Daoy (cell line): ENCODE data around the gene ZNF286A. TPM values are rescaled to one million over a fixed set of nuclear protein-coding genes. Genes with fewer than 3 reads are reported as not detected.
"Not testable (repeated sequence)": the region's sequence is repeated elsewhere in the genome, so short reads cannot be mapped to it uniquely, and the experiment has no call there.

Experiments used
- DNase-seq: peaks from one replicate; pipeline ENCODE4 v3.0.0-alpha.2; 2015; ENCODE audit warnings: low read depth
- total RNA-seq: library from RNA; depleted of rRNA; stranded (reverse); fragments of >200 nt; shearing (Covaris generic); gene quantifications from 2 replicates; pipeline ENCODE4 v1.2.3, GENCODE V29; 2014

The ZNF286A gene
- total RNA-seq, 1 experiment from 2014 or later, result 39.9 TPM

DNA sequence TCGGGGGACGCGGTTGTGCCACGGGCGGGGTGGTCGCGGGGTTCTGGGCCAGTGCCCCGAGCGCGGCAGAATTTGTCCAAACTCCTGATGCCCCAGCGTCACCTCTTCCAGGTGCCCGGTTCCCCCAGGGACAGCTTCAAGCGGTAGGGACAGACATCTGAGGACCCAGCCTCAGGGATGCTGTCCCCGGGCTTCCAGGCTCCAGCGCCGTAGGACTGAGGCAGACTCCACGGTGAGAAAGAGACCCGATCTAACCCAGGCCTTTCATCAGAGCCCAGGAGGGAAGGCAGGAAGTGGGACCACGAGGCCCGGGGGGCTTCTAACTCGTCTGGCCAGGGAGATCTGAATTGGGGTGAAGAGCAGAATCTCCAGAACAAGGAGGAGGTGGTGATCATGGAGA lies 385 bp downstream of the ZNF286A start:
- not testable (repeated sequence) for DNase-seq

DNA sequence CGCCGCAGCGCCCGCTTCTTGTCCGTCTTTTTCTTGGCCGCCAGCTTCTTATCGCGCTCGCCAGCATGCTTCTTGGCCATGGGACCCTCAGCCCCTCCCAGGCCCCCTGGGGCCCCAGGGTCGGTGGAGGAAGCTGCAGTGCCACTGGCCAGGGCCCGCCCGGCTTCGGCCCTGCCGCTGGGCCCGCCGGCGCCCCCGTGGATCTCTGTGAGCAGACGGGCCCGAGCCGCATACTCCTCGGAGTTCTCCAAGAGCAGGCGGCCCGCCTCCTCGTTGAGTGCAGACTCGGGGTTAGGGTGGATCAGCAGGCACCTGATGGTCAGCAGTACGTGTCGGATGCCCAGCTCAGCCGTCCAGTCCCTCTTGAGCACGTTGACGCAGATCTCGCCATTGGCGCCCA lies 4.7 kb downstream of the ZNF286A start:
- DNase-seq, result not testable (repeated sequence)

DNA sequence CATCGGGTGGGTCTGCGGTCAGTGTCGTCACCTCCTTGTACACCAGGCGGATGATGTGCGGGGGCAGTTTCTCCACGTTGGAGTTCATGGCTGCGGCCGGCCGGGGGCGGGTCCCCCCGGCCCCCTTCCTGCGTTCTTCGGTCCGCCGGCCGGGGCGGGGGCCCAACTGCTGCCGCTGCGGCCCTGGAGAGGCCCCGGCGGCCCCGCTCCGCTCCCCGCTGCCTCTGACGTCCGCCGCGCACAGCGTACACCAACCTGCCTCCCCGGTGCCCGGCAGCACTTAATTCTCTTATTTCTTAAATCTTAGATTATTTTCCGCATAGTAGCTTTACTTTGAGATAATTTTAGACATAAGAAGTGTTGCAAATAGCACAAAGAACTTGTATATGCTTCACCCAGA lies 5.3 kb downstream of the ZNF286A start:
- not testable (repeated sequence) for DNase-seq

DNA sequence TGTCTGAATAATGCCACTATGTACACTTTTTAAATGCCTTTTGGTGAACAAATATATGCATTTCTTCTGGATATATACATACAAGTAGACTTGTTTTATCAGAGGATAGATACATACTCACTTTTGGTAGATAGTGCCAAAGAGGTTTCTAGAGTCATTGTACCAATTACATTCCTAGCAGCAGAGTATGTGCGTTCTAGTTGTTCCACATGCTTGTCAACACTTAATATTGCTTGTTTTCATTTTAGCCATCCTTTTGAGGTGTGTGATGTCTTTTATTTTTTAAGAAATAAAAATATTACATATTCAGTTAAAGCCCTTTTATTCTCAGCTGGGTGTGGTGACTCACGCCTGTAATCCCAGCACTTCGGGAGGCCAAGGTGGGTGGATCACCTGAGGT lies 9.3 kb downstream of the ZNF286A start:
- DNase-seq, result not testable (repeated sequence)

DNA sequence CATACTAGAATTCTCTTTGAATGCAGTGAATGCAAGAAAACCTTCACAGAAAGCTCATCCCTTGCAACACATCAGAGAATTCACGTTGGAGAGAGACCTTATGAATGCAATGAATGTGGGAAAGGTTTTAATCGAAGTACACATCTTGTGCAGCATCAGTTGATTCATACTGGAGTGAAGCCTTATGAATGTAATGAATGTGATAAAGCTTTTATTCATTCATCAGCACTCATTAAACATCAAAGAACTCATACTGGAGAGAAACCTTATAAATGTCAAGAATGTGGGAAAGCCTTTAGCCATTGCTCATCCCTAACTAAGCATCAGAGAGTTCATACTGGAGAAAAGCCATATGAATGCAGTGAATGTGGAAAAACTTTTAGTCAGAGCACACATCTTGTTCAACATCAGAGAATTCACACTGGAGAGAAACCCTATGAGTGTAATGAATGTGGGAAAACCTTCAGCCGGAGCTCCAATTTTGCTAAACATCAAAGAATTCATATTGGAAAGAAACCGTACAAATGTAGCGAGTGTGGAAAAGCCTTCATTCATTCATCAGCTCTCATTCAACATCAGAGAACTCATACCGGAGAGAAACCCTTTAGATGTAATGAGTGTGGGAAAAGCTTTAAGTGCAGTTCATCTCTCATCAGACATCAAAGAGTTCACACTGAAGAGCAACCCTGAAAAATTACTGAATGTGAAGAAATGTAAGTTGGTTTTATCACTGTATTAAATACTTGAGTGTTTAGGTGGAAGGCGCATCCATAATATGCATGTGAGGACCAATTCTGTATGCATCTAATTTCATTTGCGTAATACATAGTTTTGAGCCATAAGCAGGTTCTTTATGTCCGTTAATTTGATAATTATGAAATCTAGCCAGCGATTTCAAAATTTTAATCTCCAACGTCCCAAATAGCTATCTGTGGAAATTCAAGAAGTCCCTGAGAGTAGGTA lies 17.3 kb downstream of the ZNF286A start:
- not testable (repeated sequence) for DNase-seq

DNA sequence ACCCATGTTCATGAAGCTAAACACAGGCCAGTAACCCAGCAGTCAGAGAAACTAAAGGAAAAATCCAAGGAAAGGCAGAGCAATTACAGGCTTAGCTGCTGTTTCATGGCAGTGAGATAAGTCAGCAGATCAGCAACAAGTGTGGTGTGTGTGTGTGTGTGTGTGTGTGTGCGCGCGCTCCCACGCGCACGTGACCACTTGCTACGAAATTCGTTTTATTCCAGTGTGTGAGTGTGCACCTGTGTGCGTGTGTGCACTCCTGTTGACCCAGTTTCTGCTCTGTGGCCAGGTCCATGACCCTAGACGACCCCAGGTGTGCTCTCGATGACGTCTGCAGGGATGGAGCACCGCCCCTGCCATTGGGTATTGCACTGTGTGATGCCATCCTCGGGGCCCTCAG lies 31.0 kb downstream of the ZNF286A start:
- DNase-seq, result not testable (repeated sequence)

DNA sequence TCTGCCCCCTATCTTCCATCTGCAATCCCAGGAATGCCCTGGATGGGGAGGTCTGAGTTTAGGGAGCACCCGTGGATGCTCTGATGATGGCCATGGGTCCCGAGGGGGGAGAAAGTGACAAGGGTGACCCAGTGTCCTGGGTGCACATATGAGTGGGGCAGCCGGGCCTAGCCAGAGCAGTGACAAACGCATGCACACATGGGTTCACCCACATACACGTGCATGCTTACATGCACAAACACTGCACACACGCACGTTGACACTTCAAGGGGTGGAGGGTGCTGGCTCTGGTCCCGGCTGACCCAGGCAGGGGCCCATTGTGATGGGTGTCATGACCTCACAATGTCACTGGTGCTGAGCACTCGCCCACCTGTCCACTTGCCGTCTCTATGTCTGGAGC lies 32.3 kb downstream of the ZNF286A start, which contains the start of gene TBC1D26:
Gene TBC1D26, plus strand, starts transcription at position 384 of the 400 bp plus-strand sequence. CDS start 3,066 bp downstream, outside the sequence.
- DNase-seq, result not testable (repeated sequence)

DNA sequence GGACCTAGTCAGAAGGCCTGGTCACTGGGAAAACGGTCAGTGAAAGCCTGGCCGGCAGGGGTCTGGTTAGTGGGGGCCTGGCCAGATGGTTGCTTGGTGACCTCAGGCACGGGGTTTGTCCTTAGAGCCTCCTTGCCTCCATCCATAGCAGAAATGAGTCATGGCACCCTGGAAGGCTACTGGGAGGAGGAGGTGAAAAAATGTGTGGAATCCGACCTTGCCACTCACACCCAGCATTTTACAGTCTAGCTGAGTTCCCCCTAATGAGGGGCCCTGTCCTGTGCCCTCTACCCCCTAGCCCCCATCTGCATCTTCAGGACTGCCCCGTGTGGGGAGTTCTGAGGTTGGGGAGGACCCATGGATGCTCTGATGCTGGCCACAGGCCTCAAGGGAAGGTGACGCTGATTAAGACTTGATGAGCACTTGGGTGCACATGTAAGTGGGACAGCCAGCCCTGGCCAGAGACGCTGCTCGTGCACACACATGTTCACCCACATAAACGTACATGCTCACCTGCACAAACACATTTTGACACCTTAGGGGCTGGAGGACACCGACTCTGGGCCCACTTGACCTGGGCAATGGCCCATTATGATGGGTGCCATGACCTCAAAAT lies 33.7 kb downstream of the ZNF286A start:
- not testable (repeated sequence) for DNase-seq

DNA sequence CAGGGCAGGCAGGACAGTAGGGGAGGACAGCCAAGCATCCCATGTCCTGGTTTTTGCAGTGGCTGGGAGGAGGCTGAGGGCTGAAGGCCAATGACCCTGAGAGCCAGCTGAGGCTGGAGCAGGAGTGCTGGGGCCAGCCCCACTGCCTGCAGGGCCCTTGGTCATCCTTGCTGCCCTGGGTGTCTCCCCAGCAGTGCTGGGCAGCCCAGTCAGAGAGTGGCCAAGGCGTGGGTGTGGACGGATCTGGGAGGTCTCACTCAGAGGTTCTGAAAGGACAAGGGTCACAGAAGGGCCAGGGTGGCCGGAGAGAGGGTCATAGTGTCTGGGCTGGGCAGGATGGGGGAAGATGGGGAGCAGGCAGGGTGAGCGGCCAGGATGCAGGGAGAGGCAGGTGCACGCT lies 37.0 kb downstream of the ZNF286A start:
- DNase-seq, result not testable (repeated sequence)

DNA sequence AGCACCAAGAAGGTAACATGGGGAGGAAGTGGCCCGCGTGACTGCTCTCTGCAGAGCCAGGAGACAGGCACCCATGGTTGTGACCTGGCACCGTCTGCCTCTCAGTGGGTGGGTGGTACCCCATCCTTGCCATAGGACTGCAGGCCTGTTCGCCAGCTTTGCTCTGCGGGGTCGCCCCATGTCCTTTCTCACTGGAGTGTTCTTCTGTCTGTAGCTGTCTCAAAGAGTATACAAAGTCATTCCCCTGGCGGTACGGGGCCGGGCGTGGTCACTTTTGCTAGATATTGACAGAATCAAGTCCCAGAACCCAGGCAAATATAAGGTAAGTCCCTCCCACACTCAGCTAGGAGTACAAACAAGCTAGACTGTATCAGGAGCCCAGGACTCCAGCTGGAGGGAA lies 38.5 kb downstream of the ZNF286A start:
- DNase-seq, result no peak

DNA sequence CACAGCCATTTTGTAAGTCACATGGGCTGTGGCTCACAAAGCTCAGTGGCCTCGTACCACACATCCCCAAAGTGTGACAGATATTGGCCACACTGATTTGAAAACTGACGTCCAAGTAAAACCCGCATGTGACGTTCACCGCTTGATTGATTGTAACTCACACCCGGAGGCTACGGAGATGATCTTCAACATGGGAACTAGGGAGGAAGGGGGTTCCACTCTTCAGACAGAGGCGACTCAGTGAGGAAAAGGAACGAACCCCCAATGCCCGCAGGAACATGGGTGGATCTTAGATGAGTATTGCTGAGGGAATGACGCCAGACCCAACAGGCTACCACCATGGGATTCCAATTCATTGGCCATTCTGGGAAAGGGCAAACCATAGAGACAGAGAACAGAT lies 39.7 kb downstream of the ZNF286A start:
- not testable (repeated sequence) for DNase-seq

DNA sequence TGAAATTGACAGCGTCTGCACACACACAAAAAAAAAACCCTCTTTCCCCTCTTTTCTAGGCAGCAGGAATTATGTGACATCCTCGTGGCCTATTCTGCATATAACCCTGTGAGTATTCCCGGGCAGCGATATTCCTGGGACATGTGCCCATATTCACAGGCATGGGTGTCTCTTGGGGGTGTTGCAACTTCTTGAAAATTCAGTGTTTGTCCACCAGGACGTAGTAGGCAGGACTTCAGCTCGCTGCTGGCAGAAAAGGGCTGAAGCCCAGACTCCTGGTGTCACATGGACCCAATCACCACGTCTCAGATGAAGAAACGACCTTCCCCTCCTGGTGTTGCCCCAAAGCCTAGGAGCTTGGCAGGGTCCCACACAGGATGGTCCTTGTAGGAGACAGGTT lies 40.5 kb downstream of the ZNF286A start:
- DNase-seq, result not testable (repeated sequence)

DNA sequence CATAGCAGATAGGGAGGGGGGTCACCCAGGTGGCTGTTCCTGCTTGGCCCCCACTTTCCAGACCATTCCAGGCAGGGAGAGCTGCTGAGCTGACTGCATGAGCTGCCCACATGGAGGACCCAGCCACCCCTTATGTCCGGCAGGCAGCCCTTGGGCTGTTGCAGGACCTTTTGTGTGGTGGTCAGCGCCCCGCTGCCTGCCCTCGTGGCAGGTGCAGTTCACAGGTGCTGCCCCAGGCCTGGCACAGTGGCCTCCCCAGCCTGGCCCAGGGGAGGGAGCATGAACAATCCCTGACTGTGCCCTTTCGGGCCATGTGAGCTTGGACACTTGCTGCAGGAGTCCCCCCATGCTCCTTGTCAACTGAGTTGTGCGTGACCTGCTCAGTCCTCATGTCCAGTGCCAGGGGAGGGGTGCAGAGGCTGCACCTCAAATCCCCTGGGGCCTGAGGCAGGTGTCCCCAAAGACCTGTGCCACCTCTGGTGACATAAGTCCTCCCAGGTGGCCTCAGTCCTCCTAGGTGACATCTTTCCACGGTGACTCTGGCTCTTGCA lies 41.1 kb downstream of the ZNF286A start:
- no peak for DNase-seq

DNA sequence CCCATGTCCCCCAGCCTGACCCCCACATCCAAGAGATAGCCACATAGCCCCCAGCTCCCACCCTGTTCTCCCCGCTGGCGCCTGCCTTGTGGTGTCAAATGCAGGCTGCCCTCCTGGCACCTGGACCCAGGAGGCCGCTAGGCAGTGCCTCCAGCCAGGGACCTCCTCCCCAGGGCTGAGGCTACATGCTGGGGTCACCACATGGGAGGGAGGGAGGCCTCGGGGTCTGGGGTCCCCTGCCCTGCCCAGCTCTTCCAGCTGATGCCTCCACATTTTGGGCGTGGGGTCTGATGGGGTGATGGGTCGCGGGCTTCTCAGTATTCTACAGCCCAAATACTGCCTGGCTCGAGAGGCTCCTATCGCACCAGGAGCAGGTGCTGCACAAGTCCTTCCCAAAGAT lies 42.1 kb downstream of the ZNF286A start:
- DNase-seq, result no peak

DNA sequence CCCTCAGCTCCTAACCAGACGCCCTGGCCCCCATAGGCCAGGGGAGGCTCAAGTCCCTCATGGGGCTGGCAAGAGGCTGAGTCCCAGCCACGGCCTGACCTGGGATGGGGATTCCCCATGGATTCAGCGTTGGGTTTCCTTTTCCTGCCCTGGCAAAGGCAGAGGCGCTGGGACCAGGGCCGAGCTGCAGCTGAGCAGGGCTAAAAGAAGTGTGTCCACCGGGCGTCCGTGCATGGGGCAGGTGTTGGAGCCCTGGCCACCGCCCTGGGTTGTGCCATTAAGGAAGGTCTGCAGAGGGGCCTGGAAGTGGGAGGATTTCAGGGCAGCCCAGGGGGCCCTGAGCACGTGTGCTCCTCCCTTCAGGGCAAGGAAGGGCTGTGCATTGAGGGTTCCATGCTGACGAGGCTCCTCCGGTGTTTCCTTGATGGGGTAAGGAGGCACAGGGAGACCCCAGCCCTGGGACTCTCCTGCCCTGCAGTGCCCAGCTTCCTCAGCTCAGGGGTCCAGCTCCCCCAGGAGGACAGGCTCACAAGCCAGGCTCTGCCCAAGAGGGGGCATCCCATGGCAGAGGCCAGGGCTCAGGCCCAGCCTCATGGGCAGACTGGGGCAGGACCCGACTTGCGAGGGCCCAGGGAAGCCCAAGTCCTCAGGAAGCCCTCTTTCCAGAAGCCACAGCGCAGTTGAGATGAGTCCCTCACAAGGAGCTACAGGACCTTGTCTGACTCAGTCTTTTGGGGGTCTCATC lies 42.7 kb downstream of the ZNF286A start:
- DNase-seq, result no peak

DNA sequence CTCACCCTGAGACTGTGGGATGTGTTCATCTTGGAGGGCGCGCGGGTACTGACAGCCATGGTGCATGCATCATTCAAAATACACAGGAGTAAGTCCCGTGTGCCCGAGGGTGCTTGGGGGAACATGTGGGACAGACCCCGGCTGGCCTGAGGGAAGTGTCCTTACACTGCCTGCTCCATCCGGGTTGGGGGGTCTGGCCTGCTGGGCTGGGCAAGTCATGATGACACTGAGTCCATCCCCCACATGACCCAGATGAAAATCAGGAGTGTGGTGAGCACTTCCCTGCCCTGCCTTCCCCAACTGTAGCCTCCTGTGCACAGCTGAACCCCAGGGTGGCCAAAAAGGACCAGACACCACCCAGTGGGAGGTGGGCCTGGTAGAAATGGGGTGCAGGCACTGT lies 43.4 kb downstream of the ZNF286A start:
- DNase-seq, result no peak

DNA sequence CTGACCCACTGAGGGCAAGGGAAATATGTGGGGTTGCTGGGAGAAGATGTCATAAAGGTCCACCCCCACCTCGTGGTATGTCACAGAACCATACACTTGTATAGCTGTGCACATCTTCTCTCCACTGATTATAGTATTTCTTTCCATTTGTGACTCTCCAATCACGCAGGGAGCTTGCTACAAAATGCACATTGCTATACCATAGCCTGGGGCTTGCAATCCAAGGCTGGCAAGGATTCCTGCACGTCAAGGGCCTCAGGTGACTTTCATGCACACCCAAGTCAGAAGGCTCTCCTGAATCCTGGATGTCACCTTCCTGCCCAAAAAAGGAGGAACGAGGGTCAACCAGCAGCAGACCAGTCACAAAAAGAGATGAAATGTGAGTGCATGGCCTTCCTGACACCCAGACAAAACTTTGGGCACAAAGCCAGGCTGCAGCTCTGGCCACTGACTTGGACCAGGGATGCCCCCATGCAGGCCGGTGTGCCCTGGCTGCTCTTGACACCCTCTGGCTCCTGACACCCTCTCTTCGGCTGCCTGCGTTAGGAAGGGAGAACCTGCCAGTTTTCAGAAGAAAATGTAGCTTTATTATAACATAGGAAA lies 44.6 kb downstream of the ZNF286A start:
- DNase-seq, result no peak

DNA sequence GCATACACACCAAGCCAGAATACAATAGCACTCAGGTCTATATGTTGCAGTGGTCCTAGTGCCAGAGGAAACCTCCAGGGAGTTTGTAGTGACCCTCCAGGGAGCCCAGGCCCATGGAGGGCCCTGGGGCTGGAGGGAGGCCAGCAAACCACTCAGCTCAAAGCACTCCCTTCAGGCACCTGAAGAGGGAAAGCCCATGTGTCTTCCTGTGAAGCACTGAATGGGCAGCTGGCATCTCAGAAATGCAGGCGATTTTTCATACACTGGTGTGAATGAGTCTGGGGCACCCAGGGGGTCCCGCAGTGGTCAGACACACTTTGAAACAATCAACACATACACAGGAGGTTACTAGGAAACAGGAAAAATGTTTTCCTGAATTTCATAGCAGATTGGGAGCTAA lies 45.3 kb downstream of the ZNF286A start:
- peak; percentile 33 for DNase-seq

DNA sequence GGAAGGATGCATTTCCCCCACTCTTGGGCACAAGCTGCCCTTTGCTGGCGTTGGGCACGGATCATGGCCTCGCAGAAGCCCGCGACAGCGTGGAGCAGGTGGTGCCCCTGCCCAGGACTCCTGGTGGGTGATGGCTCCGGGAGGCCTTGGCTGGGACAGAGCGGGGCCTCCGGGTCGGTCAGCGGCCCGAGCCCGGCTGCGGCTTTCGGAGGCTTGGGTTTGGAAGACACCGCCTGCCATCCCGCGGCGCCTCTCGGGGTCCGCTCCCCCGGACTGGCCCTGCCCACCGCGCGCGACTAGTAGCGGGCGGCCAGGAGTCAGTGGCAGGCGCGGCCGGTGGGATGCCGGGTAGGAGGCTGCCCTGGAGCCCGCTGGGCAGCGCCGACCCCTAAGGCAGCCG lies 49.9 kb downstream of the ZNF286A start:
- DNase-seq, result not testable (repeated sequence)

DNA sequence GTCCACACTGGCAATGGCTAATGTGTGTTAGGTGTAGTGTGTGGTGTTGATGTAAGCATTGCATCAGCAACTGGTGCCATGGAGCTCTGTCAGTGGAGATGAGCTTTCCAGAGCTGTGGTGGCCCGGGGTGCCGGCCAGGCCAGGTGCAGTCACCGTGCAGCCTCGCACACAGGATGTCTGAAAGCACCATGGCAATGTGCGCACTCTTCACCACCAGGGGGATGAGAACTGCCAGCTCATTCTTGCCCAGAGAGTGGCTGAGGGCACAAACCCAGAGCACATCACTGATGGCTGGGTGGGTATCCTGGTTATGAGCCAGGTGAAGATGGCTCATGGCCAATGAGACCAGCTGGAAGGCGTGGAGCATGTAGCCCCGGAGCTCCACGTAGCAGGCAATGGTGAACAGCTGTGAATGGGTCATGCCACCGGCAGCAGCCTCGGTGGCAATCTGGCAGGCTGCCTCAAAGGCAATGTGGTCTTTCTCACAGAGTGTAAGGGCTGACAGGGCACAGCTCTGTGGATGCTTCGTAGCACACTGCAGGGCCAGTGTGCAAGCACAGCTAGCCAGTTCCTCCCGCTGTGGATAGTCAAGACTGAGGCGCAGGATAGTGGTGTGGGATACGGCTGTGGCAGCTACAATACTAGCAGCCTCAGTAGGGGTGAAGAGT lies 69.4 kb downstream of the ZNF286A start:
- DNase-seq, result not testable (repeated sequence)
